Omental fat pad (tissue), 4 donors: Measurements from ENCODE around the gene RBMS3. TPM values are rescaled to one million over a fixed set of nuclear protein-coding genes. Genes with fewer than 3 reads are reported as not detected.

Experiments used
- ATAC-seq: fragments of 150-250 bp; one replicate; pipeline ENCODE4 v1.9.1; 2016; ENCODE audit warnings: mild to moderate bottlenecking, moderate library complexity; ENCODE audit not compliant: low FRiP score
- DNase-seq: peaks from one replicate; pipeline ENCODE4 v3.0.0-alpha.2; 2019; ENCODE audit warnings: low spot score
- total RNA-seq, 4 donors: library from RNA; depleted of rRNA; stranded (reverse); fragments of >200 nt; gene quantifications; one replicate each; pipeline ENCODE4 v1.1.0, GENCODE V29; 2016
- TF ChIP-seq, protein P1 (sequence below), 3 donors: fragments of 450-650 bp; IDR thresholded peaks; one replicate each; pipeline ENCODE4 v1.5.1; 2016 to 2017; ENCODE audit warnings: antibody characterized with exemption in 3 of 3, mild to moderate bottlenecking in 3 of 3, moderate library complexity in 2 of 3

The RBMS3 gene
- total RNA-seq, 4 donors from 2014 or later = 61.5 to 185 (median 120) TPM

DNA sequence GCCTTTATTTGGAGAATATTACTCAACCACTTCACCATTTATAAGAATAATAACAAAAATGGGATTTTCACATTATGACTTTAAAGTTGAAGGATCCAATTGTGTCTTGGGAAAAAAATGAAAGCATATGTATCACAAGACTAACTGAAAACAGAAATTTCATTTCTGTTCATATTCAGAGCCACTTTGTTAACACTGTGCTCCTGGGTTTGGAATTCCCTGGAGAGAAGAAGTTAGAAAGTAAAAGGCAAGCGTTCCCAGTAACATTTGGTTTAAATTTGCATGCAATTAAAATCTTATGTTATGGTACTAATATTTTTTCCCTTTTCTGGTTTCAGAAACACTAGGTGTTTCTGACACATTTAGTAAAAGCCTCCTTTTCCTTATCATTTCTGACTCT, 230.8 kb downstream of the RBMS3 start:
- no peak for DNase-seq
- TF ChIP-seq, protein P1, sequence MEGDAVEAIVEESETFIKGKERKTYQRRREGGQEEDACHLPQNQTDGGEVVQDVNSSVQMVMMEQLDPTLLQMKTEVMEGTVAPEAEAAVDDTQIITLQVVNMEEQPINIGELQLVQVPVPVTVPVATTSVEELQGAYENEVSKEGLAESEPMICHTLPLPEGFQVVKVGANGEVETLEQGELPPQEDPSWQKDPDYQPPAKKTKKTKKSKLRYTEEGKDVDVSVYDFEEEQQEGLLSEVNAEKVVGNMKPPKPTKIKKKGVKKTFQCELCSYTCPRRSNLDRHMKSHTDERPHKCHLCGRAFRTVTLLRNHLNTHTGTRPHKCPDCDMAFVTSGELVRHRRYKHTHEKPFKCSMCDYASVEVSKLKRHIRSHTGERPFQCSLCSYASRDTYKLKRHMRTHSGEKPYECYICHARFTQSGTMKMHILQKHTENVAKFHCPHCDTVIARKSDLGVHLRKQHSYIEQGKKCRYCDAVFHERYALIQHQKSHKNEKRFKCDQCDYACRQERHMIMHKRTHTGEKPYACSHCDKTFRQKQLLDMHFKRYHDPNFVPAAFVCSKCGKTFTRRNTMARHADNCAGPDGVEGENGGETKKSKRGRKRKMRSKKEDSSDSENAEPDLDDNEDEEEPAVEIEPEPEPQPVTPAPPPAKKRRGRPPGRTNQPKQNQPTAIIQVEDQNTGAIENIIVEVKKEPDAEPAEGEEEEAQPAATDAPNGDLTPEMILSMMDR (IDR thresholded peaks at IDR 0.05) = no peak
- ATAC-seq = no peak

DNA sequence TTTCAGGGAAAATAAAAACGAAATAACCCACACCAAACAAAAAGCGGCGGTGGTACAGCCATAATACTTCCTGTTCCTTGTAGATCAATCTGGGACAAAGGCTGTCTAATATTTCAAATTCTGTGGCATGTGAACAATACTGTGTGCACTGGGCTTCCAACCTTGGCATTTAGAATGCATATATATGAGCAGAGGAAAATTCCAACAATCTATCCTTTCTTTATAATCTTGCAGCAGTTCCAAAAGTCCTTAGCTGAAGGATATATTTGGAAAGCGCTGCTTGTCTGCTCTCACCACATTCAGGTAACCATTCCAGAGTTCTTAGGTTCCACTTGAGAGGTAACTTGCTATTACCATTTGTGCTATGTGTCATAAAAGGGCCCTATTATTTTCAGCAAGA, 231.8 kb downstream of the RBMS3 start:
- no peak for ATAC-seq
- no peak for DNase-seq
- TF ChIP-seq, protein P1 (IDR thresholded peaks at IDR 0.05) = no peak

DNA sequence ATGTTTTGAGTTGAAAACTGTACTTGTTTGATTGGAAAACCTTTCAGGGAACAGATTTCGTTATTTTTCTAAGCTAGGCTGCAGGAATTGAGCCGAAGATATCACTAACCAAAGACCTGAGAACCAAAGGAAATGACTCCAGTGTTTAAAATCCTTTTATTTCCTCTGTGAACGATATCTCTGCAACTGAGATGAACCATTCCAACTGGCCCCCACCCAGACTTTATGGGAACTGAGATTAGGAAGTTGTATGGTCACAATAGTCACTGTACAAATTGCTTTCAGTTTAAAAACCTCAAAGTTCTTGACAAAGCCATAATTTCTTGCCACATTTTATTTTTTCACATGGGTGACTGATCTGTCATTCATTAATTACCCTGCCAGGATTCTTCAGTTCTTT, 232.4 kb downstream of the RBMS3 start:
- TF ChIP-seq, protein P1 (IDR thresholded peaks at IDR 0.05) = no peak
- DNase-seq (no peak), ATAC-seq (no peak)

DNA sequence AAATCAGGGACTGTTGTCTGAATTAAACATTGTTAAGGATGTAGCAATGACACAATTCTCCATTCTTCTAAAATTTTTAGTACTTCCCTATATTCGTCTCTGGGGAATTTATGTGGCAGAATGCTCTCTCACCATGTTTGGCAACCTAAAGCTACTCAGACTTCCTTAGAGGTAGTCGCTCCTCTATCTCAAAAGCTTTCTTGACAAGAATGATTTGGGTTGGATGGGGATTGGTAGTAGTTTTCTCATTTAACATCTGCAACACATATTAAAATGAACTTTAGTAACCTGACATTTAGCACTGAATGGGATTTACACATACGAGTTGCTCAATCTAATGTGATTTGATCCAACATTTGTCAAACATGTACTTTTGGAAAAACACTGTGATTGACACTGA, 233.3 kb downstream of the RBMS3 start:
- TF ChIP-seq, protein P1 (IDR thresholded peaks at IDR 0.05) = no peak
- DNase-seq (no peak), ATAC-seq (peak; percentile 57)

DNA sequence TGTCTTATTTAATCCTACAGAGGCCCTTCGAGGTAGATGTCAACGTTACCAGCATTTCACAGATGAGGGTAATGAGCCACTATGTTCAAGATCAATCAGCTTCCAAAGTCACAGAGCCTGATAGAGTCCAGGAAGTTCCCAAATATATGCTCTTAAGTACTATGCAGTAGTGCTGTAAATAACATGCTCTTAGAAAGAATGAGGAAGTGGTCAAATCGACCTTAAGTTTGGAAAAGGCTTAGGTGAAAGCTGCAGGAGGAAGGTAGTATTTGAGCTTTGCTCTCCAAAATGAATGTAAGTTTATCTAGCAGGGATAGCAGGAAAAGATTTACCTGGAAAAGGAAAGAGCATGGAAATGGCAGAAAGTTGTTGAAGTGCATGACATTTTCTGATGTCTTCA, 234.0 kb downstream of the RBMS3 start:
- TF ChIP-seq, protein P1 (IDR thresholded peaks at IDR 0.05) = no peak
- DNase-seq = no peak
- ATAC-seq = no peak

DNA sequence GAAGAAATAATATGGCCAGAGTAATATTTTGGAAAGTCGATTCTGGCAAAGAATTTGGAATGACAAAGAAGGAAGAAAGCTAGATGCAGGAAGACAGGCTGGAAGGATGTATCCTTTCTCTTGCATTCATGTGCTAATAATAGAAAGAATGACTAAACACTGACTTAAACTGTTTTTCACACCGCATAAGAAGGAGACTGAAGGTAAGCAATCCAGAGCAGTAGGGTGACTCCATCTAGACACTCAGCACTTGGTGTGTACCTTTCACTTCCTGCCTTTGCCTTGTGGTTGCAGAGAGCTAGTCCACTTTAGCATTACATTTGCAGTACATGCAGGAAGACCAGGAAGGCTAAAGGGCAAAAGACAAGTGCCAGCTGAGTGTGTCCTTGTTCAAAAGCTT, 234.6 kb downstream of the RBMS3 start:
- TF ChIP-seq, protein P1 (IDR thresholded peaks at IDR 0.05) = no peak
- ATAC-seq (no peak), DNase-seq (no peak)

DNA sequence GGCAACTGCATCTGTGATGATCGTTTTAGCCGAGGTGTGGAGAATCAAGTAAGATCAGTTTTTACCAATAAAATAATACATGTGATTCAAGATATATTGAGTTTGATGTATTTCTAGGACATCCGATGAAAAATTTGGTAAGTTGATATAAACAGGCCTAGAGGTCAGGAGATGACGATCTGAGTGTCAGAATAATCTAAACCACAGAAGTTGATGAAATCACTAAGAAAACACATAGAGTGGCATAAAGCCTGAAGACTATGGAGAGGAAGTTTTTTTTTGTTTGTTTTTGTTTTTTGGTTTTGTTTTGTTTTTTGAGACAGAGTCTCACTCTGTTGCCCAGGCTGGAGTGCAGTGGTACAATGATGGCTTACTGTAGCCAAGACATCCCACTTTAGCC, 235.3 kb downstream of the RBMS3 start:
- DNase-seq (no peak), ATAC-seq (no peak)
- TF ChIP-seq, protein P1 (IDR thresholded peaks at IDR 0.05) = no peak
